ENCODE results near the gene DPYSL4.

Gene DPYSL4

GRCh38 chr10:132242103-132242840 is 55.5 kb downstream of the DPYSL4 start:
- no peak overlapping the region for H3K4me3 ChIP-seq (ENCODE audit: low read length)
- no peak overlapping the region for H2AFZ ChIP-seq (ENCODE audit: low read depth, low read length)
- H3K4me1 ChIP-seq (ENCODE audit: insufficient read depth, low read length) = peaks cover 9% of the 10 kb centered on the region
- H3K36me3 ChIP-seq (ENCODE audit: insufficient read depth, low read length) = no peaks in the 10 kb centered on the region
- no peaks in the 10 kb centered on the region for H3K9me3 ChIP-seq (ENCODE audit: low read length)
- H3K27me3 ChIP-seq (ENCODE audit: insufficient read depth, low read length) = no peaks in the 10 kb centered on the region

- Histone ChIP-seq H3K36me3 (ENCODE audit: insufficient read depth, low read length) (no peaks in the 10 kb centered on the region), H2AFZ (ENCODE audit: low read depth, low read length) (no peak overlapping the region), H3K27me3 (ENCODE audit: insufficient read depth, low read length) (no peaks in the 10 kb centered on the region), H3K4me1 (ENCODE audit: insufficient read depth, low read length) (peaks cover under 1% of the 10 kb centered on the region), H3K9me3 (ENCODE audit: low read length) (no peaks in the 10 kb centered on the region), H3K4me3 (ENCODE audit: low read length) (no peak overlapping the region)
These were observed 56.4 kb downstream of the DPYSL4 start for GRCh38 chr10:132243141-132243540.

GRCh38 chr10:132243626-132244025 is 56.9 kb downstream of the DPYSL4 start:
- no peak overlapping the region for H3K4me3 ChIP-seq (ENCODE audit: low read length)
- H2AFZ ChIP-seq (ENCODE audit: low read depth, low read length) = no peak overlapping the region
- H3K9me3 ChIP-seq (ENCODE audit: low read length) = no peaks in the 10 kb centered on the region
- peaks cover 2% of the 10 kb centered on the region for H3K4me1 ChIP-seq (ENCODE audit: insufficient read depth, low read length)
- H3K36me3 ChIP-seq (ENCODE audit: insufficient read depth, low read length) = no peaks in the 10 kb centered on the region
- H3K27me3 ChIP-seq (ENCODE audit: insufficient read depth, low read length) = no peaks in the 10 kb centered on the region

- Histone ChIP-seq H3K4me3 (ENCODE audit: low read length) (no peak overlapping the region), H3K9me3 (ENCODE audit: low read length) (no peaks in the 10 kb centered on the region), H3K4me1 (ENCODE audit: insufficient read depth, low read length) (peaks cover 5% of the 10 kb centered on the region), H2AFZ (ENCODE audit: low read depth, low read length) (no peak overlapping the region), H3K27me3 (ENCODE audit: insufficient read depth, low read length) (no peaks in the 10 kb centered on the region), H3K36me3 (ENCODE audit: insufficient read depth, low read length) (no peaks in the 10 kb centered on the region)
These were observed 58.3 kb downstream of the DPYSL4 start for GRCh38 chr10:132245056-132245455.

GRCh38 chr10:132246296-132246695 is 59.5 kb downstream of the DPYSL4 start:
- Histone ChIP-seq H3K4me3 (ENCODE audit: low read length) (no peak overlapping the region), H2AFZ (ENCODE audit: low read depth, low read length) (no peak overlapping the region), H3K9me3 (ENCODE audit: low read length) (no peaks in the 10 kb centered on the region), H3K27me3 (ENCODE audit: insufficient read depth, low read length) (no peaks in the 10 kb centered on the region), H3K36me3 (ENCODE audit: insufficient read depth, low read length) (no peaks in the 10 kb centered on the region), H3K4me1 (ENCODE audit: insufficient read depth, low read length) (peaks cover 5% of the 10 kb centered on the region)

- Histone ChIP-seq H2AFZ (ENCODE audit: low read depth, low read length) (no peak overlapping the region), H3K9me3 (ENCODE audit: low read length) (no peaks in the 10 kb centered on the region), H3K4me3 (ENCODE audit: low read length) (no peak overlapping the region), H3K36me3 (ENCODE audit: insufficient read depth, low read length) (no peaks in the 10 kb centered on the region), H3K4me1 (ENCODE audit: insufficient read depth, low read length) (peaks cover 5% of the 10 kb centered on the region), H3K27me3 (ENCODE audit: insufficient read depth, low read length) (no peaks in the 10 kb centered on the region)
These were observed 61.2 kb downstream of the DPYSL4 start for GRCh38 chr10:132247943-132248342.

GRCh38 chr10:132248455-132249225 is 61.9 kb downstream of the DPYSL4 start:
- H3K9me3 ChIP-seq (ENCODE audit: low read length) = no peaks in the 10 kb centered on the region

GRCh38 chr10:132249226-132249724 is 62.5 kb downstream of the DPYSL4 start:
- Histone ChIP-seq H3K9me3 (ENCODE audit: low read length) (no peaks in the 10 kb centered on the region), H2AFZ (ENCODE audit: low read depth, low read length) (no peak overlapping the region), H3K27me3 (ENCODE audit: insufficient read depth, low read length) (no peaks in the 10 kb centered on the region), H3K4me1 (ENCODE audit: insufficient read depth, low read length) (peaks cover 5% of the 10 kb centered on the region), H3K36me3 (ENCODE audit: insufficient read depth, low read length) (no peaks in the 10 kb centered on the region), H3K4me3 (ENCODE audit: low read length) (no peak overlapping the region)

More at GRCh38 chr10:132248455-132249225, 61.9 kb downstream of the DPYSL4 start:
- no peaks in the 10 kb centered on the region for H3K36me3 ChIP-seq (ENCODE audit: insufficient read depth, low read length)
- H3K27me3 ChIP-seq (ENCODE audit: insufficient read depth, low read length) = no peaks in the 10 kb centered on the region
- peaks cover 5% of the 10 kb centered on the region for H3K4me1 ChIP-seq (ENCODE audit: insufficient read depth, low read length)
- peak overlapping the region; percentile 45 for H3K4me3 ChIP-seq (ENCODE audit: low read length)
- no peak overlapping the region for H2AFZ ChIP-seq (ENCODE audit: low read depth, low read length)

GRCh38 chr10:132249824-132250375 is 63.2 kb downstream of the DPYSL4 start:
- Histone ChIP-seq H3K36me3 (ENCODE audit: insufficient read depth, low read length) (no peaks in the 10 kb centered on the region), H3K4me3 (ENCODE audit: low read length) (no peak overlapping the region)

GRCh38 chr10:132250481-132251475 is 64.0 kb downstream of the DPYSL4 start:
- Histone ChIP-seq H2AFZ (ENCODE audit: low read depth, low read length) (no peak overlapping the region), H3K27me3 (ENCODE audit: insufficient read depth, low read length) (no peaks in the 10 kb centered on the region), H3K4me3 (ENCODE audit: low read length) (no peak overlapping the region), H3K36me3 (ENCODE audit: insufficient read depth, low read length) (no peaks in the 10 kb centered on the region), H3K4me1 (ENCODE audit: insufficient read depth, low read length) (peaks cover 5% of the 10 kb centered on the region), H3K9me3 (ENCODE audit: low read length) (no peaks in the 10 kb centered on the region)

More at GRCh38 chr10:132249824-132250375, 63.2 kb downstream of the DPYSL4 start:
- H3K4me1 ChIP-seq (ENCODE audit: insufficient read depth, low read length) = peaks cover 5% of the 10 kb centered on the region
- H3K27me3 ChIP-seq (ENCODE audit: insufficient read depth, low read length) = no peaks in the 10 kb centered on the region
- H3K9me3 ChIP-seq (ENCODE audit: low read length) = no peaks in the 10 kb centered on the region
- H2AFZ ChIP-seq (ENCODE audit: low read depth, low read length) = no peak overlapping the region

GRCh38 chr10:132251928-132252327 is 65.2 kb downstream of the DPYSL4 start:
- no peaks in the 10 kb centered on the region for H3K27me3 ChIP-seq (ENCODE audit: insufficient read depth, low read length)
- H3K36me3 ChIP-seq (ENCODE audit: insufficient read depth, low read length) = no peaks in the 10 kb centered on the region
- H3K4me1 ChIP-seq (ENCODE audit: insufficient read depth, low read length) = peaks cover 5% of the 10 kb centered on the region
- no peak overlapping the region for H2AFZ ChIP-seq (ENCODE audit: low read depth, low read length)
- no peak overlapping the region for H3K4me3 ChIP-seq (ENCODE audit: low read length)
- H3K9me3 ChIP-seq (ENCODE audit: low read length) = no peaks in the 10 kb centered on the region

GRCh38 chr10:132252412-132252811 is 65.7 kb downstream of the DPYSL4 start:
- Histone ChIP-seq H3K4me3 (ENCODE audit: low read length) (no peak overlapping the region), H3K36me3 (ENCODE audit: insufficient read depth, low read length) (no peaks in the 10 kb centered on the region), H2AFZ (ENCODE audit: low read depth, low read length) (no peak overlapping the region), H3K9me3 (ENCODE audit: low read length) (no peaks in the 10 kb centered on the region), H3K4me1 (ENCODE audit: insufficient read depth, low read length) (peaks cover 5% of the 10 kb centered on the region), H3K27me3 (ENCODE audit: insufficient read depth, low read length) (no peaks in the 10 kb centered on the region)
